ENCODE measurements around the gene SLC9A9. TPM values are rescaled to one million over a fixed set of nuclear protein-coding genes. Genes with fewer than 3 reads are reported as not detected.
"Not testable (repeated sequence)": the region's sequence is repeated elsewhere in the genome, so short reads cannot be mapped to it uniquely, and the experiment has no call there.

Gene SLC9A9
- total and polyA plus RNA-seq, 12 donors = 1.3 to 8.4 (median 3.0) TPM

GRCh38 chr3:143883151-143883550 is 34.9 kb upstream of the SLC9A9 start:
- H3K27ac ChIP-seq = no peak overlapping the region
- DNase-seq = no peak
- no peaks in the 10 kb centered on the region for H3K36me3 ChIP-seq
- TF ChIP-seq CTCF (IDR thresholded peaks at IDR 0.05) = no peak
- no peak overlapping the region for H3K4me3 ChIP-seq
- intact Hi-C loops (cut with DNase I) = no loop called here
- H3K9me3 ChIP-seq = no peaks in the 10 kb centered on the region
- WGBS, 2 donors = 83 to 86% methylated on average over 3 of the region's 3 CpGs
- ATAC-seq = no peak
- no peaks in the 10 kb centered on the region for H3K27me3 ChIP-seq
- peaks cover 0 to 4% (median 0%) of the 10 kb centered on the region in 9 donors for H3K4me1 ChIP-seq

GRCh38 chr3:143881095-143881494 is 32.8 kb upstream of the SLC9A9 start:
- peak in 1 of 8 donors; percentile 24 for ATAC-seq
- intact Hi-C loops (cut with DNase I) = no loop called here
- Histone ChIP-seq H3K4me3 (no peak overlapping the region), H3K36me3 (no peaks in the 10 kb centered on the region), H3K27ac (no peak overlapping the region), H3K27me3 (no peaks in the 10 kb centered on the region), H3K9me3 (no peaks in the 10 kb centered on the region), H3K4me1 (peaks cover 0 to 8% (median 0%) of the 10 kb centered on the region in 9 donors)
- TF ChIP-seq CTCF (IDR thresholded peaks at IDR 0.05) = no peak
- no peak for DNase-seq
- 76 to 77% methylated on average over 3 of the region's 3 CpGs for WGBS, 2 donors

GRCh38 chr3:143875546-143875945 is 27.3 kb upstream of the SLC9A9 start:
- no peaks in the 10 kb centered on the region for H3K27me3 ChIP-seq
- no peaks in the 10 kb centered on the region for H3K9me3 ChIP-seq
- no peak for DNase-seq
- H3K4me3 ChIP-seq = no peak overlapping the region
- no peaks in the 10 kb centered on the region for H3K36me3 ChIP-seq
- intact Hi-C loops (cut with DNase I) = no loop called here
- peak in 4 of 8 donors; percentile 13 to 55 (median 38) for ATAC-seq
- H3K27ac ChIP-seq = peak overlapping the region in 1 of 10 donors; percentile 21
- TF ChIP-seq CTCF (IDR thresholded peaks at IDR 0.05) = no peak
- peaks cover 0 to 15% (median 0%) of the 10 kb centered on the region in 9 donors for H3K4me1 ChIP-seq

GRCh38 chr3:143873553-143873952 is 25.3 kb upstream of the SLC9A9 start:
- intact Hi-C loops (cut with DNase I); H3K27ac ChIP-seq; H3K4me3 ChIP-seq; H3K36me3 ChIP-seq; ATAC-seq; H3K27me3 ChIP-seq; H3K9me3 ChIP-seq; DNase-seq: not testable (repeated sequence)
- WGBS, 2 donors = 93 to 96% methylated on average over 5 of the region's 5 CpGs
- H3K4me1 ChIP-seq = peaks cover 0 to 15% (median 0%) of the 10 kb centered on the region in 9 donors

- DNase-seq (no peak), ATAC-seq (no peak)
- intact Hi-C loops (cut with DNase I) = no loop called here
- Histone ChIP-seq H3K27me3 (peaks cover 0 to 7% (median 0%) of the 10 kb centered on the region in 7 donors), H3K4me3 (no peak overlapping the region), H3K4me1 (no peaks in the 10 kb centered on the region), H3K9me3 (no peaks in the 10 kb centered on the region), H3K36me3 (no peaks in the 10 kb centered on the region), H3K27ac (no peak overlapping the region)
- WGBS, 2 donors = 49 to 59% methylated on average over 1 of the region's 1 CpG
- no peak for TF ChIP-seq CTCF (IDR thresholded peaks at IDR 0.05)
These were observed 17.0 kb upstream of the SLC9A9 start for GRCh38 chr3:143865302-143865701.

Measured in heart right ventricle (tissue), 16 donors.